DMS 273 treated with DMSO at 0.1 percent for 48 hours (cell line): Measurements from ENCODE around the gene POLRMT.

Experiments used
- DNase-seq: peaks from one replicate; lab custom pipeline; 2025; lab: John Stamatoyannopoulos, UW

The POLRMT gene

DNA sequence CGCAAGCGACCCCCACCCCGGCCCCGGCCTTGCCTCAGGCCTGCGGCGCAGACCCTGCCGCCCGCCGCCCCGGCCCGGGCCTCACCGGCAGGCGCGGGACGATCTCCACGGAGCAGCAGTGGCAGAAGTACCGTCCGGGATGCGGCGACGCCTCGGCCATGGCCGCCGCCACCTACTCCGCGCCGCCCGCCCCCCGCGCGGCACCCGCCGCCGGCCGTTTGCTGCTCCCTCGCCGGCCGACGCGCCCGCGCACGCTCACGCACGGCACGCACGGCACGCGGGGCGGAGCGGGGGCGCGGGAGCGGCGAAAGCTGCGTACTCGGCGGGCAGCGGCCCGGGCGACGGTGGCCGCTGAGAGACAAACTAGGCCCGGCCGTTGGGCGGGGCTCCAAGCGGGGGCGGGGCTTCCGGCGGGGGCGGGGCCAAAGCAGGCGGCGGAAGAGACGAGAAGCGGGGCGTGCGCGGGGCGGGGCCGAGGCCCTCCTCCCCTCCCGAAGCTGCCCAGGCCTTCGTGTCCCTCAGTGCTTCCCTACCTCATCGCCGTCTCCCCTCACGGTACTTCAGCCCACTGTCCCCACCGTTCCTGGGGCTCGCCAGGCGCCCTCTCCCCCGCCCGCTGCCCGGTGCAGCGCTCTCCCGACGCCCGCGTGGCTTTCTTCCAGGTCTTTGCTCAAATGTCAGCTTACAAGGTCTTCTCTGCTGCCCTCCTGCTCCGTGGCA is 29.8 kb upstream of the POLRMT start, which contains the start of gene RNF126:
TSS of gene RNF126 (minus strand) at position 253 of the 720 bp plus-strand sequence. CDS start at position 160, 93 bp downstream.
- DNase-seq = peak; percentile 49

DNA sequence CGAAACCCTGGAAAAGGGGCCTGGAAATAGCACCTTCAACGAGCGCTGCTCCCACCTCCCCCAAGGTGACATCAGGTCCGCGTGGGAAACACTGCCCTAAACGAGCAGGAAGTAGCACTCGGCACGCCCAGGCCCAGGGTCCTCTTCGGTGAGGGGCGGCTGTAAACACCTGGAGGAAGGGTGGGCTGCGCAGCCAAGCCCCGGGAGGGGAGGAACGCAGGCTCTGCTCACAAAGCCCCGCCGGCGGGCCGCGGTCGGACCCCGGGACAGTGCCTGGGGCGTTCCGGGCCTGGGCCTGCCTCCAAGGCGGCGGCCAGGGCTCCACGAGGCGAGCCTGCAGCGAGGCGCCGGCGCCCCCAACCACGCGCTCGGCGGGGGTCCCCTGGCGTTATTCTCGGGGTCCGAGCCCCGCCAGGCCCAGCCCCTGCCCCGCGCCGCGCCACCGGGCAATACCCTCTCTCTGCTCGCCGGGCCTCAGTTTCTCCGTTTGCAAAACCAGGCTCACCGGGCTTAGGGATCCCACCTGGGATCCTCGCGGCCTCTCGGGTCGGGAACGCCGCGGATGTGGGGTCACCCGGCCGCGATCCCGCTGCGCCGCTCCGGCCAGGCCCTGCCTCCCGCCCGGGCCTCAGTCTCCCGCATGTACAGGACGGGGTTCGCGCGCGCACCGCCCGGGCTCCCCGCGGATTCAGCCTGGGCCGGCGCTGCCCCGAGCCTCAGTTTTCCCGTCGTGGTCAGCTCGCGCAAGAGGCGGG is 29.0 kb upstream of the POLRMT start:
- no peak for DNase-seq

DNA sequence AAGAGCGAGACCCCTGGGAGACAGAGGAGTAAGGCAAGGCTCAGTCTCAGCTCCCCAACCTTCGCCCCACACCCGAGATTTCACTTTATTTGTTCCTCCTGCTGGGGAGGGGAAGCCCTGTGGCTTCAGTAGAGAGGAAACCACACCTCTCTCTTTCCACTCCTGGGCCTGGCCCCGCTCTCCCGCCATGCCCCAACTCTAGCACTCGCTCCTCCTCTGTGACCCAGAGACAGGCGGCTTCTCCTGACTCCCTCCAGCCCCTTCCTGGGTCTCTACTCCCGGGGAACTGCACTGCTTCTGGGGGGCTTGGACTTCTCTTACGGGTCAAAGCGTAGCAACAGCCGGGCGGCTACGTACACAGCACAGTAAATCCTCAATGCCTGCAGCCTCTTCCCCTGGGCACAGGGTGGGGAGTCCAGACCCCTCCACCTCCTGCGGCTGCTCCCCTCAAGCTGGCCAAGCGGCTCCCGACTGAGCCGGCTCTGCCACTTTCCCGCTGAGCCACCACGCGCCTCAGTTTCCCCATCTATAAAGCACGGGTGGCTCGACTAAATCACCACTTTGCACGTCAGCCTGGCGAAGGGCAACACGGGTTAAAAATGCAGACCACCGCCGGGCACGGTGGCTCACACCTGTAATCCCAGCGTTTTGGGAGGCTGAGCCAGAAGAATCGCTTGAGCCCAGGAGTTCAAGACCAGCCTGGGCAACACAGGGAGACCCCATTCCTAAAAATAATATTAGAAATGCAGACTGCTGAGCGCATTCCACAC is 28.3 kb upstream of the POLRMT start:
- no peak for DNase-seq

DNA sequence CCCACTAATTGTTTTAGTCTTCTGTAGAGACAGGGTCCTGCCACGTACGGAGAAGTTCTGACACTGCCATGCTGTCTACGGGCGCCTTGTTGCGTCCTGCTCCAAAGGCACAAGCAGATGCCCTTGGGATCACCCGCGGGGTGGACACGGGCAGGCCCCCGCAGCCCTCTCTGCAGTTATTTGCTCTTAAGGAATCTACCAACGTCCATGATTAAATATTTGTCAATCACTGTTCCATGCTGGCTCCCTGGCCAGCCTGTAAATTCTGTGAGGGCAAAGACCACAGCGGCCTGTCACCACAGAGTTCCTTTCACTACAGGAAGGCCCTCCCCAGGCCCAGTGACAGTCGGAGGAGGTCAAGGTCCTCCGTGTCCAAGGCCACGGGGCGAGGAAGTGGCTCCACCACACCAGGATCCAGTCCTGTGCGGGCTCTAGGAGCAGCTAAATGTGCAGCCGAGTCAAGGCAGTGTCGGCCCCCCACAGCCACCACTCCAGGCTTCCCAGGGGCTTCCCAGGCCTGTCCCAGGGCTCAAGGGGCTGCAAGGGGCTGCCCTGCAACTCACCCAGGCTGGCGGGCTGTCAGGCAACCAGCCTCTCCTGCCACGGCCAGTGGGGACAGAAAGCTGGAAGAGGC is 27.6 kb upstream of the POLRMT start:
- no peak for DNase-seq

DNA sequence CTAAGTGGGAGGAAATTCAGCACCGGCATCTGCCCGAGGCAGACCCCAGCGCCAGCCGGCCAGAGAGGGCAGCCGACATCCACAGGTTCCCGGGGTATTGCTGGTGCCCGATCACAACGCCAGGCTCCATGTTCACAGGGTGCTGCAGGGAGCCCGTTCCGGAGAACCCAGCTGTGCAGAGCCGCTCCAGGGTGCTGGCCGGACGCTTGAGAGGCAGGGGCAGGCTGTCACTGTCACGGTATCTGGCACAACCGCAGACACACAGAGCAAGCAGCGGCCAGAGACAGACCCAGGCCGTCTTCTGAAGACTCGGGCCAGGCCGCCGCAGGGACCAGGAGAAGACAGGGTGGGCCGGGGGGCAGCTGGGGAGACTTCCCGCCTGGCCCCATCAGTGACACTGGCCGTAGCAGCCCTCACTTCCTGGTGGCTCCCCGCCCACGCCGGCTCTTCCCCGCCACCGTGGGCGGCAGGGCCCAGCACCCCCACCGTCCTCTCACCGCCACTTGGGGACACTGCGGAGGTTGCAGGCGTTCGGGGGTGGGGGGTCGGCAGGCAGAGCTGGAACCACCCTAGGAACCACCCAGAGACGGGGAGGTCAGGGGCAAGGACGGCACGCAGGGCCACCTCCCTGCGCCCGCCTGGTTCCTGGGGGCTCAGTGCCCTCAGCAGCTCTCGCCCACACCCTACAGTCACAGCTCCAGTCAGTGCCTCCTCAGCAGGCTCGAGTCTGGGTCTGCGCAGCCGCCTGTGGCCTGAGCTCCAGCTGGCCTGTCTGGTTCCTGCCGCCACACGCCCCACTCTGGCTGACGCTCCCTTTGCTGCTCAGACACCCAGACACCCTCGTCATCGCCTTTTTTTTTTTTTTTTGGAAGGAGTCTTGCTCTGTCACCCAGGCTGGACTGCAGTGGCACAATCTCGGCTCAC is 25.8 kb upstream of the POLRMT start:
- DNase-seq = no peak

DNA sequence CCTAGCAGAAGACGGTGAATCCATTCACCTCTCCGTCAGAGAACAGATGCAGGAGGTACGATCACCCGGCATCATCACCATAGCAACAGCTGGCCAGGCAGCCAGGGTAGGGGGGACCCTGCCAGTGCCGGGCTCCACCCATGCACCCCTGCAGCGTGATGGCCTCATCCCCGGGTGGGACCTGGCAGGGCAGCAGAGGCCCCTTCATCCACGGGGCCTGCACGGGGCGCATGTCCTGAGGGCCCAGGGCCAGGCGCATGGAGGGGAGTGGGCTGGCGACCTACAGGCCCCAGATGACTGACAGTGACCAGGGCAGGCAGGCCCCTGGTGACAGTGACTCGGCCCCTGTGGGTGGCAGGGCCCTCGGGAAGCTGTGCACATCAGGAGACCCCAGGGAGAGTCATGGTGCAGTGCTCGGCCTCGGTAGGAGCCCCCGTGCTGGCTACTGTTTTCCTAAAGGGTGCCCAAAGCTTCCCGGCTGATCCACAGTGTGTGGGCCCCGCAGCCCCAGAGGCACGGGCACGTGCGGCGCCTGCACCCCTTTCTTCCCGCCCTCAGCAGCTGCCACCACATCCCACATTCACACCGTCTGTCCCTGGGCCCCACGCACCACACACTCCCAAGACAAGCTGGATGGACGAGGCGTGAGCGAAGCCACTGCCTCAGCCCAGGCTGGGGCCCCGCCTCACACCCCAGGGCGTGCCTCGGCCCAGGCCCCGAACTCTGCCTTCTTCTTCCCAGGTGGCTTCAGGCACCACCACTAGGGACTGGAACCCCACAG is 24.9 kb upstream of the POLRMT start:
- DNase-seq = no peak

DNA sequence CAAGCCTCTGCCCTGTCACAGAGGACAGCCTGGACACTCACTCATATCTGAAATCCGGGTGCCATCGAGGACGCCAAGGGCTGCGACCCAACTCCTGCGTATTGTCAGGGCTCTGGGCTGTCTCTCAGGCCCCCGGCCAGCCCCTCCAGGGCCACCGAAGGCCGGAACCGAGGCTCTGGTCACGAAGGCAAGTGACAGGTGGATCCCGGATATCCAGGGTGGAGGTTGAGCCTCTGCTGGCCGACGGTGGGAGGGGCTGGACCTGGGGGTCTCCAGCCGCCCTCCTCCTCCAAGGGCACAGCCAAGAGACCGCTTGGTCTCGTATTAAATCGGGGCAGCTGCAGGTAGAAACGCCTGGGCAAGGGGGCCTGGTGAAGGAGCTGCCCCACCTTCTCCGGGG is 24.3 kb upstream of the POLRMT start:
- no peak for DNase-seq

DNA sequence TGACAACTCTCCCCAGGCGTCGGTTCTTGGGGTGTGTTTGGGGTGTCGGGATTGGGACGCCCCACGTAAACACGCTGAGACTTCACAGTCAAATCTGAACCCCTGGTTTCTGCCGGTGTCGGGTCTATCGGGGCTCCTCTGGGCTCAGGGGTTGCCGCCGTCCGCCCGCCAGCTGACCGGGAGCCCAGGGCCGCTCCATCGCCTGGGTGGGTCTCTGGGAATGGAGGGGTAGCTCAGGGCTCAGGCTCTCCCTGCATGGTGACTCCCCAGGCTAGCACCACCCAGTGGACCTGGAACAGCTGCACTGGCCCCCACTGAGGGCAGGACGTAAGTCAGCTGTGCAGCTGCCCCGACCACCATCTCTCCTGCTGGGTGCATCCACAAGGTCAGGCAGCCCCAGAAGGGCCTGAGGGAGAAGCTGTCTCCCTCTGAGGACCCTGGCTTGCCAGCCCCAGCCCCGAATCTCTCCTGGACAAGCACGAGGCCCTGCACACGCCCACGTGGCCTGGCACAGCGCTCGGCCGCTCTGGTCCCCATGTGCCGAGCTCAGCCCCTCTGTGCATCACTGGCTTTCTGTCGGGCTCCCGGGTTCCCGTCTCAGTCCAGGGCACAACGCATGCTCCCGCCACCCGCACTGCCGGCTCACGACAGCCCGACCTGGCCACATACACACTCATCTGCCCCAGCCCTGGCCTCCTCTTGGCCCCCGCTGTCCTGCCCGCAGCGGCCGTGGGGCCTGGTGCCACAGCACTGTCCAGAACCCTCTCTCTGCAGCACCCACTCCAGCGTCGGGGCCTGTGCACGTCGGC is 23.6 kb upstream of the POLRMT start:
- no peak for DNase-seq

DNA sequence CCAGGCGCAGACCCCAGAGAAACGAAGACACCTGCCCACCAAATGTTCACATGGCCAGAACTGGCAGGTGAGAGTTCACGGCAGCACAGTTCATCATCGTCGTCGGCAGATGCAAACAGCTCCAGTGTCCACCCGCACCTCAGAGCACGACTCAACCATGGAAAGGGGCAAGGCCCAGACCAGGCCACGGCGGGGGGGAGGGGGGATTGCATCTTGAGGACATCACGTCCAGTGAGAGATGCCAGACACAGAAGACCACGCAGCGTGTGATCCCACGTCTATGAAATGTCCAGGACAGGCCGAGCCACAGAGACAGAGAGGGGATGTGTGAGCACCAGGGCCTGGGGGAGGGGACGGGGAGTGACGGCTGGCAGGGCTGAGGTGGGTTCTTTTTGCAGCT is 22.4 kb upstream of the POLRMT start:
- no peak for DNase-seq

DNA sequence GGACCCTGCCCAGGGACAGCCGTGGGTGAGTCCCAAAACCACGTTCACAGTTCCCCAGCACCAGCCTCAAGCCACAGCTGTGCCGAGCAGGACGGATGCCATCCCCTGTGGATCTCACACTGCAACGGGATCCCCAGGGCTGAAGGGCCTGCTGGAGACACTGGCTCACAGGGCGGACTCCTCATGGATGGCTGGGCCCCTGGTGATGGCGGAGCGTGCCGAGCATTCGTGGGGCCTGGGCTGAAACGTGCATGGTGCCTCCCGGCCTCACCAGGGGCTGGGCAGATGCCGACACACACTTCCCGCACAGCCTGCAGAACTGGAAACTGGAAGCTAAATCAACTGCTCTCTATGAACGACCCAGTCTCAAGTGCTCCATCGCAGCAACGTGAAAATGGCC is 20.1 kb upstream of the POLRMT start:
- DNase-seq = no peak

DNA sequence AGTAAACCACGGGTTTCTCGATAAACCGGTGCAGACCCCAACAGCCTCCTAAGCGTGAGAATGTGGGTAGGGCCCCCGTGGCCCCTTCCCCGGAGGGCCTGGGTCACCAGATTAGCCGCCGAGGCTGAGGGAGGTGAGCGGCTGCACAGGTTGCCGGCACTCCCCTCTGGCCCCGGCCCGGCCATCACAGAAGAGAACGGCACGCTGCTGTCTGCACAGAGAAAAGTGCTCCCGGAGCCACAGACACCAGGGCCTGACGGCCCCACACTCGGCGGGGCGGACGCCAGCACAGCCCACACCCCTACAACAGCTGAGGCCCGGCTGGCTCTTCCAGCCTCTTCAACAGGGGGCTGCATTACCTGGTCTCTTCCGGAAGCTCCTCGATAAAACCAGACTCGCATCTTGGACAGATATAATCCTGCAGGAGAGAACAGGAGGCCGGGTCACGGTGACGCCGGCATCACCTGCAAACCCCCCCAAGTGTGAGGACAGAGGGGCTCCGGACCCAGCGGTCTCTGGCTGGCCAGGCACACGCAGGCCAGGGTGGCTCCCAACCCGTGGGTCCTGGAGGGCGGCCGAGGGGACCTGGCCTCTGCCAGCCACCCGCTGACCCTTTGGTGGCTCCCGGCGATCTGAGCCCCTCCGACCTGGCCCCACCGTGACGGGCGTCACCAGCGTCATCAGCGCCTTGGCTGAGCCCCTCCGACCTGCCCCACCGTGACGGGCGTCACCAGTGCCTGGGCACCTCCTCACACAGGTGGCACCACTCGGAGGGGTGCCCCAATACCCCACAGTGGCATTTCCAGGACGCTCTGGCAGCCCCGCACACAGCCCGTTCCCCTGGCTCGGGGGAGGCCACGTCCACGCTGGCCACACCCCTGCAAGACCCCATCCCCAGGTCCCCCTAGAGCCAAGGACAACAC is 19.4 kb upstream of the POLRMT start:
- no peak for DNase-seq

DNA sequence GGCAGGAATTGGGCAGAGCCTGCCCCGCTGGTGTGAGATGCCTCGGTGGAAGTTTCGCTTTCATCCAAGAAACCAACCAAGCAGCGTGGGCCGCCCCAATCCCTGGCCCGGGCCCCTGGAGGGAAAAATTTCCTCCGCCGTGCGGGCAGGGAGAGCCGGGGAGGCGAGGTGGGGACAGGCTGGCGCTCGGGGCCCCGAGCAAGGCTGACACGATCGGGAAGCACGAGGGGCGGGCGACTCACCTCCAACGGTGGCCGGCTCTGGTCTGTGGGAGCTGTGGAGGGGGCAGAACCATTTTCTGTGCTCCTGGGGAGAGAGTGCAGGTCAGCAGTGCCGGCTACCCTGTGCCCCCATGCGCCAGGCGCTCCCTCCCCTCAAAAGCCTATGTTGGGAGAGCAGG is 18.7 kb upstream of the POLRMT start:
- no peak for DNase-seq

DNA sequence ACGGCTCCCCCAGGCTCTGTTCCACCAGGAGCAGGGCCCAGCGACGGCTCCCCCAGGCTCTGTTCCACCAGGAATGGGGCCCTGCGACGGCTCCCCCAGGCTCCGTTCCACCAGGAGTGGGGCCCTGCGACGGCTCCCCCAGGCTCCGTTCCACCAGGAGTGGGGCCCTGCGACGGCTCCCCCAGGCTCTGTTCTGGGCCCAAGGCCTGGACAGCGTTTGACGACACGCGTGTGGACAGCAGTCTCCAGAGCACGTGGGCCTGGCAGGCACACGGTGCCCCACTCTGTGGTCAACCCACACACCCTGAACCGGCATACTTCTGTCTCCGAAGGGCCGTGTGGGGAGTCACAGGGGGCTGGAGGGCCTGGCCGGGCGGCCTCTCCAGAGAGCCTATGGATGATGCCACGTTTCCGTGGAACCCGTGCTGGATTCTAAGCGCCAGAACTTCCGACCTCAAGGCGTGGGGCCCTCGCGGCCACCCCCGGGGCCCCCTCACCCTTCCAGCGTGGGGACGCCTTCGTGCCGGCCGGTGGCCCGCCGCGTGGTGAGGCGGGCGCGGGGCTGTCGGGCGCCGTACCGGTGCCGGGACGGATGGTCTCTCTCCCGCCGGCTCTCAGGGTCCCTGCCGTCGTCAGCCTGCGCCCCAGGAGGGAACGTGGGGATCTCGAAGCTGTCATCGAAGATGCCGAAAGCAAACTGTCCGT is 17.9 kb upstream of the POLRMT start:
- no peak for DNase-seq

DNA sequence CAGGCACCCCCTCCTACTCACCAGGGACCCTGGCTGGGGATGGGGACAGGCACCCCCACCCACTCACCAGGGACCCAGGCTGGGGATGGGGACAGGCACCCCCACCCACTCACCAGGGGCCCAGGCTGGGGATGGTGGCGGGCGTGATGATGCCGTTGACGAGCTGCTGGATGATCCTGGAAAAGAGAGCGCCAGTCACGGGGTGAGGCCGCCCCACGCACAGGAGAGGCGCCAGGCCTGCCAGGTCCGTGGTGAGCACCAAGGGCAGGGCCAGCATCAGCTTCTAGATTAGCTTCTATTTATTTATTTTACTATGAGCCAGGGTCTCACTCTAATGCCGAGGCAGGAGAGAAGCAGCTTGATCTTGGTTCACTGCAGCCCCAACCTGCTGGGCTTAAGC is 16.8 kb upstream of the POLRMT start:
- DNase-seq = no peak

DNA sequence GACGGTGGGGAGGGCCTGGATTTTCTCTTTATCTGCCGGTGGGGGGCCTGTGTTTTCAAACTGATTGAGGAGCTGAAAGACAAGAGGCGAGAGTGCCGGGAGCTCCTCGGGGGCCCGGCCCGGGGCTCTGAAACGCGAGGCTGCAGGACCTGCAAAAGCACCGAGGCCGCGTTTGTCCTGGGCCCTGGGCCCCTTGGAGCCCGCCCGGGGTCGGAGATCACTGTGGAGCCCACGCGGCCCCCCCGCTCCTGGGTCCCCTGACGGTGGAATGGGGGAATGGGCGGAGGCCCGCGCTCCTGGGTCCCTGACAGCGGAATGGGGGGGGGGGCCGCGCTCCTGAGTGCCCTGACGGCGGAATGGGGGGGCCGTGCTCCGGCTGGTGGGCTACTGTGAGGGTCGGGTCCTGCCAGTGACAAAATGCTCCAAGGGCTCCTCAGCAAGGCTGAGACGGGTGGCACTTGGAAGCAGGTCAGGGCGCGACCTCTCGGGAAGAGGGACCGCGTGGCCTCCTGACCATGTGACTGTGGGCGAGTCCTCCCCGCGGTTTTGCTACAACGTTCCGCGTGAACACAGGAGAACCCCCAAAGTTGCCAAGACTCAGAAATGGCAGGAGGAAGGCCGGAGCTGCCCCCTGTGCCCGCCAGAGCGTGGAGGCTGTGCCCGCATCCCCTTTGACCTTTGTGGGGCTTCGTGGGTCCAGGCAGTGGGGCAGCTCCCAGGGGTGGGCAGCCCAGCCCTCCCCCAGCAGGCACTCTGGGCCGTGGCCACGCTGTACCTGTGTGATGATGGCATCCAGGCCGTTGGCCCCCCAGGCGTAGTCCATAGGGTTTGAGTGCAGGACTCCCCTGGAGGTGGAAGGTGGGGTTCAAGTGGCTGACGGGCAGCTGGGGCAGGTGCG is 15.8 kb upstream of the POLRMT start:
- no peak for DNase-seq

DNA sequence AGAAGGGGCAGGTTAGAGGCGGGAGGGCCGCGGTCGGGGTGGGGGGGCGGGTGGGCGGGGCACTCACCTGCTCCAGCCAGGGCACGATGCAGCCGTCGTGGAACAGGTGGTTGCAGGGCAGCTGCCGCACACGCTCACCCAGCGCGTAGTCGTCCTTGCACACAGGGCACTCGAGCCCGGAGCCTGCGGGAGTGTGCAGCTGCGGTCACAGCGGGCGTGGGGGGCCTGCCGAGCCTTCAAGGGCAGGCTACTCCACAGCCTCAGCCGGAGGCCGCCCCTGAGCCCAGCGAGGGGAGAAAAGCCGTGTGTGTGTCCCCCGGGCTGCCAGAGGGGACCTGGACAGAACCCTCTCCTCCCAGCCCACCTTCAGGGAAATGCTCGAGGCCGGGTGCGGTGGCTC is 15.0 kb upstream of the POLRMT start:
- DNase-seq = no peak
